Thyroid gland (tissue), 4 donors: ENCODE results near the gene SPATA12.

Experiments
- POLR2A ChIP-seq, 2 donors: fragments of 450-650 bp; IDR thresholded peaks; one replicate each; pipeline ENCODE4 v1.6.1; 2017; ENCODE audit warnings: antibody characterized with exemption in 2 of 2, mild to moderate bottlenecking in 2 of 2, moderate library complexity in 1 of 2
- TF ChIP-seq, protein P1 (sequence below), 6 experiments: fragments of 200-600 bp in 3 of 6; fragments of 450-650 bp in 3 of 6; sonication (generic) in 3 of 6; IDR thresholded peaks; one replicate each; pipeline ENCODE4 v1.5.1; 2016 to 2019; ENCODE audit warnings: antibody characterized with exemption in 6 of 6, mild to moderate bottlenecking in 2 of 6, inconsistent platforms in 1 of 6, moderate library complexity in 1 of 6

DNA sequence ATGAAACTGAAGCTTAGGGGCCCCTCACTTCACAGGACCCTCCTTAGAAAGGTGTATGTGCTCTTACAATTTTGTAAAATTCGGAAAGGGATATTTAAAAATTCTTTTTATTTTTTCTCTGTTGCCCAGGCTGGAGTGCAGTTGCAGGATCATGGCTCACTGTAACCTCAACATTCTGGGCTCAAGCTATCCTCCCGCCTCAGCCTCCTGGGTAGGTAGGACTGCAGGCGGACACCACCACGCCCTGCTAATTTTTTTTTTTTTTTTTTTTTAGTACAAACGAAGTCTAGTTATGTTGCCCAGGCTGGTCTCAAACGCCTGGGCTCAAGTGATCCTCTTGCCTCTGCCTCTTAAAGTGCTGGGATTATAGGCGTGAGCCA is 45.1 kb upstream of the SPATA12 start:
- TF ChIP-seq, protein P1, sequence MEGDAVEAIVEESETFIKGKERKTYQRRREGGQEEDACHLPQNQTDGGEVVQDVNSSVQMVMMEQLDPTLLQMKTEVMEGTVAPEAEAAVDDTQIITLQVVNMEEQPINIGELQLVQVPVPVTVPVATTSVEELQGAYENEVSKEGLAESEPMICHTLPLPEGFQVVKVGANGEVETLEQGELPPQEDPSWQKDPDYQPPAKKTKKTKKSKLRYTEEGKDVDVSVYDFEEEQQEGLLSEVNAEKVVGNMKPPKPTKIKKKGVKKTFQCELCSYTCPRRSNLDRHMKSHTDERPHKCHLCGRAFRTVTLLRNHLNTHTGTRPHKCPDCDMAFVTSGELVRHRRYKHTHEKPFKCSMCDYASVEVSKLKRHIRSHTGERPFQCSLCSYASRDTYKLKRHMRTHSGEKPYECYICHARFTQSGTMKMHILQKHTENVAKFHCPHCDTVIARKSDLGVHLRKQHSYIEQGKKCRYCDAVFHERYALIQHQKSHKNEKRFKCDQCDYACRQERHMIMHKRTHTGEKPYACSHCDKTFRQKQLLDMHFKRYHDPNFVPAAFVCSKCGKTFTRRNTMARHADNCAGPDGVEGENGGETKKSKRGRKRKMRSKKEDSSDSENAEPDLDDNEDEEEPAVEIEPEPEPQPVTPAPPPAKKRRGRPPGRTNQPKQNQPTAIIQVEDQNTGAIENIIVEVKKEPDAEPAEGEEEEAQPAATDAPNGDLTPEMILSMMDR (IDR thresholded peaks at IDR 0.05), result no peak
- TF ChIP-seq POLR2A (IDR thresholded peaks at IDR 0.05), result no peak
